Right kidney (tissue), 1 donor: Measurements from ENCODE around the gene ISCU.
"Not testable (repeated sequence)": the region's sequence is repeated elsewhere in the genome, so short reads cannot be mapped to it uniquely, and the experiment has no call there.

Experiments
- DNase-seq: peaks from one replicate; pipeline ENCODE4 v3.0.0-alpha.2; 2016

ISCU gene

GRCh38 chr12:108538616-108539195, 23.7 kb upstream of the ISCU start:
- DNase-seq = no peak

DNA sequence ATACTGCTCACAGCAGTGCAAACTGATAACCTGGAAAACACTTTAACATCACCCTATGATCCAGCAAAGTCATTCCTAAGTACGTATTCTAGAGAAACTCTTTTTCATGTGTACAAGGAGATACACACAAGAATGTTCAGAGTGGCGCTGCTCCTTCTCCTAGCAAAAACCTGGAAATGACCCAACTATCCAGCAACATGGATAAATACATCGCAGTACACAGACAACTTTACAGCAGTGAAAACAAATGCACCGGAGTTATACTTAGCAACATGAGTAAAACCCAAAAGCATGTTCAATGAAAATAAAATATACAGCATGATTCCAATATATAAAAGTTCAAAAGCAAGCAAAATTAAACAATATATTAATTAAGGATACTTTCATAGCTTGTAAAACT, 20.1 kb upstream of the ISCU start:
- no peak for DNase-seq

DNA sequence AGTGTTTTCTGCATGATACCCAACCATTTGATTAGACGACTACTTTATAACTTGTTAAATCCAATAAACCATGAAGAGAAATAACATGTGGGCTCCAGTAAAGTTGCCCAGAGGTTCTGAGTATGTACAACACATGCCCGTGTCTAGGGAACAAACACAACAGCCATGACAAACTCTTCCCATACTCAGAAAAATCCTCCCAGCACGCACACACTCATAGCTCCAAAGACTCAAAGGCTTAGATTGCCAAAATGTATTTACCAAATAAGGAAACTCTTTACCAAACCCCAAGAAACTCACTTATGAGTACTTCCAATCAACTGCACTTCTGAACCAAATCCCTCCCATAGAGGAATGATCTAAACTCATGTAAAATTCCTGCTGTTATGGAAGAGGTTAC, 18.7 kb upstream of the ISCU start:
- DNase-seq = no peak

- no peak for DNase-seq
Observed at GRCh38 chr12:108547686-108548085, 14.7 kb upstream of the ISCU start.

GRCh38 chr12:108548954-108549521, 13.4 kb upstream of the ISCU start:
- DNase-seq = no peak

DNA sequence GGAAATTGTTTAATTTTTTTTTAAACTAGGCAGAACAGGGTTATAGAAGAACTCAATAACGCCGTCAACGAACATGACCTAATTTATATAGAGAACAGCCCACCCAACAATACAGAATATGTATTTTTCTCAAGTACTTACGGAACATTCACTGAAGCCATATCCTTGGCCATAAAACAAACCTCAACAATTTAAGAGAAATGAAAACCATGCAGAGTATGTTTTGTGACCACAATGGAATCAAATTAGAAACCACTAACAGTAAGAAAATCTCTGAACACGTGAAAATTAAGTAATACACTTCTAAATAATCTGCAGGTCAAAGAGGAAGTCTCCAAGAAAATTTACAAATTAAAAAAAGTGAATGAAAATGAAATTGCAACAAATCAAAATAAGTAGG, 10.9 kb upstream of the ISCU start:
- DNase-seq = no peak

GRCh38 chr12:108553799-108554198, 8.6 kb upstream of the ISCU start:
- no peak for DNase-seq

DNA sequence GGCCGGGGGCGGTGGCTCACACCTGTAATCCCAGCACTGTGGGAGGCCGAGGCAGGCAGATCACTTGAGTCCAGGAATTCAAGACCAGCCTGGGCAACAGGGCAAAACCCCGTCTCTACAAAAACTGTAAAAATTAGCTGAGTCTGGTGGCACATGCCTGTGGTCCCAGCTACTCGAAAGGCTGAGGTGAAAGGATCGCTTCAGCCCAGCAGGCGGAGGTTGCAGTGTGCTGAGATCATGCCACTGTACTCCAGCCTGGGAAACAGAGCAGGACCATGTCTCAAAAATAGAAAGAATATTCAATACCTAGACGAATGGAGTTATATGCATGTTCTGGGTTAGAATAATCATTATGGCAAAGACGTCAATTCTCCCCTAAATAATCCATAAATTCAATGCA, 7.0 kb upstream of the ISCU start:
- not testable (repeated sequence) for DNase-seq

DNA sequence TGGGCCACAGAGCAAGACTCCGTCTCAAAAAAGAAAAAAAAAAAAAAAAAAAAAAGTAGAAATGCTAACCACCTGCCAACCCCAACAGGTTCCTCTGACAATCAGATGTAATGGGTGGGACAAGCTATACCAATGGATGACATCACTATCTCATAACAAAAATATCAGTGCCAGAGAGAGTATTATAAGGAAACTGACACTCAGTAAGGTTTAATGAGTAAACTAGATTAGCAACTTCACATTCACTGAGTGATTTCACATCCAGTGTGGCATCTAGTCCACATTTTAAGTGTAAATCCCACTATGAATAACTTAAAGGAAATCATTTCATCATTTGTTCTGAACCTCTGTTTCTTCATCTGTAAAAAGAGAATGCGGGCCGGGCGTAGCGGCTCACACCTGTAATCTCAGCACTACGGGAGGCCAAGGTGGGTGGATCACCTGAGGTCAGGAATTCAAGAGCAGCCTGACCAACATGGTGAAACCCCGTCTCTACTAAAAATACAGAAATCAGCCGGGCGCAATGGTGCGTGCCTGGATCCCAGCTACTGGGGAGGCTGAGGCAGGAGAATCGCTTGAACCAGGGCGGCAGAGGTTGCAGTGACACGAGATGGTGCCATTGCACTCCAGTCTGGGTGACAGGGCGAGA, 3.3 kb upstream of the ISCU start:
- no peak for DNase-seq

- DNase-seq = no peak
Observed at GRCh38 chr12:108559748-108560147, 2.6 kb upstream of the ISCU start.

DNA sequence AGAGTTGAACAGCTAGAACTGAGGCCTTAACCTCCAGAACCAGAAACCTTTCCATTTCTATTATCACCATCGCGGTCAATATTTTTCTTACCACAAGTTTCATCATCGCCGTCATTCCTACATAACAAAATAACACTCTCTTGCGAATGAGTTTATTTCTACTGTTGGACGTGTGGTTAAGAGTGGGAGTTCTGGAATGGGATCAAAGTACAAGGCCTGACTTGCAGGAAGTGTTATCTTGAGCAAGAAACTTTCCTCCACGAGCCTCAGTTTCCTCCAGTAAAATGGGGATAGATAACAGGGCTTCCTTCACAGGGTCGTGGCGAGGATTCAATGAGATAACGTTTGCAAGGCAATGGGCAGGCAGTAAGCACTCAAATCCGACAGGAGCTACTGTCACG, 2.1 kb upstream of the ISCU start:
- DNase-seq = no peak

DNA sequence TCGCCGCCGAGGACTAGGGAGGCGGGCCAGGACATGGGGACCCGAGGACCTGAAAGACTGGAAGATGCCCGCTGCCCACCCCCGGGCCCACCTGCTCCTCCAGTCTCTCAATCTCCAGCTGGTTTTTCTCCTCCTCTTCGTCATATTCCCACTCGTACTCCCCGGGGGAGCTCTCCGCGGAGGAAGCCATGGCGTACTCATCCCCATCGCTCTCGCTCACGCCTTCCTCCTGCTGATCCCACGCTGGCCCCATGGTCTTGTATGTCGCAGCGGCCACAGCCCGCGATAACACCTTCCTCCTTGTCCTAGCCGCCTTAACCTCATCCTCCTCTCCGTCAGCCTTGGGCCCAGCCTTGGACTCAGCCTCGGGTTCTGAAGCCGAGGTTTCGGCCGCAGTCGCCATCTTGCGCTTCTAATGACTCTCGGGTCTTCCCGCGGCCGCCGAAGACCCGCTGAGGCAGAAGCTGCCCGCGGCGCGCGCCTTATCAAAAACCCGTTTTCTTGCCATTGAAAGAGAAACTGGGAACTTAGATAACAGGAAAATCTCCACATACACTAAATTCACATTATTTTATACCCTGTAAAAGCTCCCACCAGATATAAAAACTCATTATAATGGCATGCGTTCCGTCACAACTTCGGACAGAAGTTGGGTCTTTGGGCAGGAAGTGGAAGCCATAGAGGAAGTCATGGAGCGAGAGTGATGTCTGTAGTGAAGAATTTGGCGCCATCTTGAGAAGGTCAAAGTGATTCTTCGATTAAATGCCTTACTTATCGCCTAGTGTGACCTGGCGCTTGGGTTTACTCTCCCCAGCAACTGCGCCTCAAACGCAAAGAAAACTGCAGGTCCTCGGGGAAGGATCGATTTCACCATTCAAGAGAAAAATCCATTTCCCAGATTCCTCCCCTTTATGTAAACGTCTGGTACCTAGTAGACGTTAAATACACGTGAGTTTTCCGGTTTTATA, 1.4 kb upstream of the ISCU start, which contains the start of gene SART3:
Gene SART3, minus strand, starts transcription at position 422 of the 968 bp plus-strand sequence. Its CDS starts 19 bp downstream, at position 403.
- peak; percentile 100 for DNase-seq

GRCh38 chr12:108561852-108562347, 496 bp upstream of the ISCU start:
- DNase-seq = no peak

DNA sequence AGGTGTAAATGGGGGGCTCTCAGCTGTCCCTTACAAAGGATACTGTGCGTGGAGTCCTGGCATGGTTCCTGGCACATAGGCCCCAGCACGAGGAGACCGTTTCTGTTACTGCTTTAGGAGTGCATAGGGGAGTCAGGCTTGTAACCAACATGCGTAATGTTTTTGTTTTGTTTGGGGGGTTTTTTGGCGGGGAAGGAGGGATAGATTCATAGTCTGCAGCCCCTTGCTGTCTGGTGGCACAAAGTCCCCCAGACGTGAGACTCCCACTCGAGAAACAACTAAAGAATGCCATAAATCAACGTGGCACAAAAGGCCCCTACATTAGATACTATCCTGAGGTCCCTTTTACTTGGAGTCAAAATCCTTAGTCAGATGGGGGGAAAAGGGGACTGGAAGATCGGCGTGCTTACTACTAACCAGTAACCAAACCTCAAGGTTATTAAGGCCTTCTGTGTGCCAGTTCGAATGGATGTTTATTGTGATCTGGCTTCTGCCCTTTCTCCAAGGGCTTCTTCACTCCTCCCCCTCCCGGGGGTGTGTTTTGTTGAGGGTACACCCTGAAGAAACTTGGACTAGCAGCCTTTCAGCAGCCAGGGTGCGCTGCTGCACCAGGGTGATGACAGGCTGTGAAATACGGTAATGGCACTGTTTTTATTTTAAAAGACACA, 874 bp downstream of the ISCU start:
- peak; percentile 54 for DNase-seq

- DNase-seq = no peak
Observed at GRCh38 chr12:108563804-108564151, 1.4 kb downstream of the ISCU start.

DNA sequence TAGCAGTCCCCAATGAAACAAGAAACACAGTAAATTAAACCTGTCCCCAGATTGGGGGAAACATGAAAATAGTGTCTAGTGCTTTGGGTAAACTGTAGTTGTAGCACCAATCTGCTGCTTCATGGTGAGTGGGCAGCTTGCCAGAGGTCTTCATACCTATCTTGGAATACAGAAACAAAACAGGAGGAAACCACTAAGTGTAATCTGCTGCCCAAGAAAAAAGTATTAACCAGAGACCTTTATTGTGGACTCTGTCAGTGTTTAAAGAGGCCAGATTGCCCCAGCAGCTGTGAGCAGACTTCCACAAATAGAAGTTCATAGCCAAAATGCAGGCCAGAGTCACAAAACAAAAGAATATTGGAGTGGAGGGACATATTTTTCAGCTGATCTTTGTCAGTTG, 2.3 kb downstream of the ISCU start:
- DNase-seq = no peak

GRCh38 chr12:108565146-108565545, 2.8 kb downstream of the ISCU start:
- no peak for DNase-seq

DNA sequence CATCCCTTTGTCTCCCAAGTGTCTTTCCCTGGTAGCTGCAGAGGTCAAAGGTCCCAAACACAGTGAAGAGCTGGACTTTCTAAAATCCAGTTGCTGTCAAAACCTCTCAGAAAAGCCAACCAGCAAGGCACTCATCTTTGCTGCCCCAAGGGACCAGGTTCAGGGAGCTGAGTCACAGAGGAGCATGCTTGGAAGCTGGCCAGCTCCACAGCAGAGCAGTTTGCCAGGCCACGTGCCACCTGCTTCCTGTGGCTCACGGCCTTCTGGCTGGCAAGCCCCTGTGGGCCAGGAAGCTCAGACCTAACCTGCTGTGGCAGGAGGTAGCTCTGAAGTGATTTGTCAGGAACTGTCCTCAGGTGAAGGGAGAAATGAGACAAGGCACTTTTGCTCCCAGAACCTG, 3.6 kb downstream of the ISCU start:
- DNase-seq = no peak

DNA sequence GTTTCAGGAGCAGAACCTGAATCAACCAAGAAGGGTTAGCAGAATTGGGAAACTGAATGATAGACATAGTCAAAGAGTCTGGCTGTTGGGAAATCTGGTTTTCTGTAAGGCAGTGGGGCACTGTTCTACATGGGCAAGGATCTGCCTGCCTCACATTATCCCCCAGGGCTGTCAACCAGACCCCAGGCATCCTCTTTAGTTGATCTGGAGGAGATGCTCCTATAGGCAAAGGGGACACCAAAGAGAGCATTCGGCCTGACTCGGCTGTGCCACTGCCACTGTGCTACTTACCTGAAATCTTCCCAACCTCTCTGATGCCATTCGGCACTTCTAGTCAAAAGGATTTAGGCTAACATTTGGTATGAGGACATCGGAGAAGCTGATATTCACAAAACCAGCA, 4.1 kb downstream of the ISCU start:
- DNase-seq = no peak

- no peak for DNase-seq
Observed at GRCh38 chr12:108567406-108568337, 5.3 kb downstream of the ISCU start.
